ENCODE results near the gene CALD1.
A peak's percentile ranks its signal among the peaks of the same experiment; 100 is the strongest.

The CALD1 gene

GRCh38 chr7:134768243-134768642 lies 11.2 kb upstream of the CALD1 start:
- Histone ChIP-seq H3K4me1 (ENCODE audit: control insufficient read depth, insufficient read depth, low read depth, low read length) (peaks cover 2% of the 10 kb centered on the region), H3K4ac (ENCODE audit: low read depth in 1 of 2, low read length in 2 of 2) (no peak overlapping the region)

DNA sequence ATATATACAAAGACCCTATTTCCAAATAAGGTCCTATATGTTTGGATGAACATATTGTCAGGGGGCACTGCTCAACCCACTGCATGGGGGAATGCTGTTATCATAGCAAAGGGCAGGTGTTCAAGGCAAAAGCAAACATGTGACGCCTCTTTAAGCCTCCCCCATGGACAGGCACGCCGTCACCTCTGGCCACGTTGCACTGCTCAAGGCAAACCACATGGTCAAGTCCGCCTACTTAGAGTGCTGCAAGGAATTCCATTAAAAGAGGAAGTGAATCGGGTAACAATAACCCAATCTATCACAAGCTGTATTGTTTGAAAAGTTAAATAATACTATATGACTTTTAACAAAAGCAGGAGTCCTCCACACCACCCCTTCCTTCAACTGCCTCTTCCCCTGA lies 8.8 kb upstream of the CALD1 start:
- no peak overlapping the region for H2BK15ac ChIP-seq (ENCODE audit: low read depth, poor library complexity, severe bottlenecking)

More at GRCh38 chr7:134768243-134768642, 11.2 kb upstream of the CALD1 start:
- Histone ChIP-seq H3K18ac (ENCODE audit: low read depth in 1 of 2, low read length in 2 of 2) (no peak overlapping the region), H3K4me3 (ENCODE audit: insufficient read depth in 1 of 2, low read depth in 1 of 2, low read length in 2 of 2) (no peak overlapping the region), H2BK5ac (ENCODE audit: low read depth, low read length, poor library complexity, severe bottlenecking) (no peak overlapping the region), H3K27ac (ENCODE audit: low read length, poor library complexity, severe bottlenecking) (no peak overlapping the region), H2BK15ac (ENCODE audit: low read depth, poor library complexity, severe bottlenecking) (no peak overlapping the region), H4K91ac (ENCODE audit: low read length) (no peak overlapping the region), H3K4me2 (ENCODE audit: low read length, poor library complexity, severe bottlenecking) (no peak overlapping the region), H3K79me1 (replicated peaks; ENCODE audit: low read length, poor library complexity, severe bottlenecking) (no peaks in the 10 kb centered on the region), H3K23ac (ENCODE audit: low read length in 2 of 2) (no peak overlapping the region), H2BK120ac (ENCODE audit: low read depth, low read length) (no peak overlapping the region), H3K9ac (ENCODE audit: low read length) (no peak overlapping the region), H3K14ac (ENCODE audit: low read length in 2 of 2) (no peak overlapping the region), H4K8ac (ENCODE audit: low read length) (no peak overlapping the region), H2BK12ac (ENCODE audit: low read length in 2 of 2) (no peak overlapping the region), H3K27me3 (ENCODE audit: control insufficient read depth in 1 of 2, insufficient read depth in 1 of 2, low read length in 2 of 2) (no peaks in the 10 kb centered on the region), H3K9me3 (ENCODE audit: control insufficient read depth, low read length) (no peaks in the 10 kb centered on the region), H3K36me3 (ENCODE audit: control insufficient read depth in 1 of 2, insufficient read depth in 2 of 2, low read depth in 1 of 2, low read length in 2 of 2) (no peaks in the 10 kb centered on the region), H2AFZ (ENCODE audit: low read depth, low read length) (no peak overlapping the region), H2AK5ac (ENCODE audit: low read length, severe bottlenecking) (no peak overlapping the region)
- no peak for DNase-seq
- 98% methylated on average over 2 of the region's 4 CpGs for WGBS

GRCh38 chr7:134771111-134771510 lies 8.3 kb upstream of the CALD1 start:
- H3K36me3 ChIP-seq (ENCODE audit: control insufficient read depth in 1 of 2, insufficient read depth in 2 of 2, low read depth in 1 of 2, low read length in 2 of 2): no peaks in the 10 kb centered on the region
- H4K8ac ChIP-seq (ENCODE audit: low read length): peak overlapping the region; percentile 75
- no peak overlapping the region for H4K91ac ChIP-seq (ENCODE audit: low read length)
- no peaks in the 10 kb centered on the region for H3K9me3 ChIP-seq (ENCODE audit: control insufficient read depth, low read length)
- no peak overlapping the region for H2AFZ ChIP-seq (ENCODE audit: low read depth, low read length)
- H3K4ac ChIP-seq (ENCODE audit: low read depth in 1 of 2, low read length in 2 of 2): peak overlapping the region in 1 of 2 experiments; percentile 50
- no peak for DNase-seq
- H2BK15ac ChIP-seq (ENCODE audit: low read depth, poor library complexity, severe bottlenecking): no peak overlapping the region
- no peak overlapping the region for H3K18ac ChIP-seq (ENCODE audit: low read depth in 1 of 2, low read length in 2 of 2)
- no peak overlapping the region for H2BK12ac ChIP-seq (ENCODE audit: low read length in 2 of 2)
- no peak overlapping the region for H2BK5ac ChIP-seq (ENCODE audit: low read depth, low read length, poor library complexity, severe bottlenecking)
- H2BK120ac ChIP-seq (ENCODE audit: low read depth, low read length): peak overlapping the region; percentile 30
- 94% methylated on average over 3 of the region's 3 CpGs for WGBS
- no peak overlapping the region for H3K27ac ChIP-seq (ENCODE audit: low read length, poor library complexity, severe bottlenecking)
- H3K4me3 ChIP-seq (ENCODE audit: insufficient read depth in 1 of 2, low read depth in 1 of 2, low read length in 2 of 2): no peak overlapping the region
- no peak overlapping the region for H3K14ac ChIP-seq (ENCODE audit: low read length in 2 of 2)
- no peak overlapping the region for H3K9ac ChIP-seq (ENCODE audit: low read length)
- H3K4me2 ChIP-seq (ENCODE audit: low read length, poor library complexity, severe bottlenecking): no peak overlapping the region
- peaks cover 2% of the 10 kb centered on the region for H3K4me1 ChIP-seq (ENCODE audit: control insufficient read depth, insufficient read depth, low read depth, low read length)
- H2AK5ac ChIP-seq (ENCODE audit: low read length, severe bottlenecking): peak overlapping the region; percentile 46
- no peaks in the 10 kb centered on the region for H3K79me1 ChIP-seq (replicated peaks; ENCODE audit: low read length, poor library complexity, severe bottlenecking)
- no peaks in the 10 kb centered on the region for H3K27me3 ChIP-seq (ENCODE audit: control insufficient read depth in 1 of 2, insufficient read depth in 1 of 2, low read length in 2 of 2)
- H3K23ac ChIP-seq (ENCODE audit: low read length in 2 of 2): peak overlapping the region in 1 of 2 experiments; percentile 56

More for the DNA sequence above, 8.8 kb upstream of the CALD1 start:
- H2BK120ac ChIP-seq (ENCODE audit: low read depth, low read length): no peak overlapping the region
- H3K36me3 ChIP-seq (ENCODE audit: control insufficient read depth in 1 of 2, insufficient read depth in 2 of 2, low read depth in 1 of 2, low read length in 2 of 2): no peaks in the 10 kb centered on the region
- no peak overlapping the region for H3K4me2 ChIP-seq (ENCODE audit: low read length, poor library complexity, severe bottlenecking)
- no peak overlapping the region for H3K9ac ChIP-seq (ENCODE audit: low read length)
- no peak overlapping the region for H2BK12ac ChIP-seq (ENCODE audit: low read length in 2 of 2)
- H3K23ac ChIP-seq (ENCODE audit: low read length in 2 of 2): no peak overlapping the region
- no peak overlapping the region for H2AFZ ChIP-seq (ENCODE audit: low read depth, low read length)
- WGBS: 87% methylated on average over 5 of the region's 6 CpGs
- H3K14ac ChIP-seq (ENCODE audit: low read length in 2 of 2): no peak overlapping the region
- peak overlapping the region in 1 of 2 experiments; percentile 50 for H3K4ac ChIP-seq (ENCODE audit: low read depth in 1 of 2, low read length in 2 of 2)
- peaks cover 2% of the 10 kb centered on the region for H3K4me1 ChIP-seq (ENCODE audit: control insufficient read depth, insufficient read depth, low read depth, low read length)
- no peak for DNase-seq
- no peak overlapping the region for H3K27ac ChIP-seq (ENCODE audit: low read length, poor library complexity, severe bottlenecking)
- peak overlapping the region; percentile 72 for H4K91ac ChIP-seq (ENCODE audit: low read length)
- no peaks in the 10 kb centered on the region for H3K79me1 ChIP-seq (replicated peaks; ENCODE audit: low read length, poor library complexity, severe bottlenecking)
- no peak overlapping the region for H3K4me3 ChIP-seq (ENCODE audit: insufficient read depth in 1 of 2, low read depth in 1 of 2, low read length in 2 of 2)
- H3K18ac ChIP-seq (ENCODE audit: low read depth in 1 of 2, low read length in 2 of 2): no peak overlapping the region
- H4K8ac ChIP-seq (ENCODE audit: low read length): peak overlapping the region; percentile 76
- no peaks in the 10 kb centered on the region for H3K9me3 ChIP-seq (ENCODE audit: control insufficient read depth, low read length)
- H2AK5ac ChIP-seq (ENCODE audit: low read length, severe bottlenecking): peak overlapping the region; percentile 46
- no peak overlapping the region for H2BK5ac ChIP-seq (ENCODE audit: low read depth, low read length, poor library complexity, severe bottlenecking)
- H3K27me3 ChIP-seq (ENCODE audit: control insufficient read depth in 1 of 2, insufficient read depth in 1 of 2, low read length in 2 of 2): no peaks in the 10 kb centered on the region

- H3K79me1 ChIP-seq (replicated peaks; ENCODE audit: low read length, poor library complexity, severe bottlenecking): no peaks in the 10 kb centered on the region
- no peak overlapping the region for H2BK5ac ChIP-seq (ENCODE audit: low read depth, low read length, poor library complexity, severe bottlenecking)
- no peak overlapping the region for H2BK12ac ChIP-seq (ENCODE audit: low read length in 2 of 2)
- WGBS: no CpG with 5 or more reads among the region's 2 CpGs
- H2AK5ac ChIP-seq (ENCODE audit: low read length, severe bottlenecking): no peak overlapping the region
- H3K4me3 ChIP-seq (ENCODE audit: insufficient read depth in 1 of 2, low read depth in 1 of 2, low read length in 2 of 2): no peak overlapping the region
- no peak overlapping the region for H3K18ac ChIP-seq (ENCODE audit: low read depth in 1 of 2, low read length in 2 of 2)
- H3K9ac ChIP-seq (ENCODE audit: low read length): no peak overlapping the region
- no peak overlapping the region for H3K27ac ChIP-seq (ENCODE audit: low read length, poor library complexity, severe bottlenecking)
- no peak overlapping the region for H3K14ac ChIP-seq (ENCODE audit: low read length in 2 of 2)
- H3K23ac ChIP-seq (ENCODE audit: low read length in 2 of 2): no peak overlapping the region
- no peak for DNase-seq
- H3K4me2 ChIP-seq (ENCODE audit: low read length, poor library complexity, severe bottlenecking): no peak overlapping the region
- peak overlapping the region; percentile 5 for H2BK120ac ChIP-seq (ENCODE audit: low read depth, low read length)
- no peaks in the 10 kb centered on the region for H3K9me3 ChIP-seq (ENCODE audit: control insufficient read depth, low read length)
- H2BK15ac ChIP-seq (ENCODE audit: low read depth, poor library complexity, severe bottlenecking): peak overlapping the region; percentile 67
- no peak overlapping the region for H3K4ac ChIP-seq (ENCODE audit: low read depth in 1 of 2, low read length in 2 of 2)
- no peak overlapping the region for H4K8ac ChIP-seq (ENCODE audit: low read length)
- no peak overlapping the region for H4K91ac ChIP-seq (ENCODE audit: low read length)
- peaks cover 2% of the 10 kb centered on the region for H3K4me1 ChIP-seq (ENCODE audit: control insufficient read depth, insufficient read depth, low read depth, low read length)
- H2AFZ ChIP-seq (ENCODE audit: low read depth, low read length): no peak overlapping the region
- no peaks in the 10 kb centered on the region for H3K36me3 ChIP-seq (ENCODE audit: control insufficient read depth in 1 of 2, insufficient read depth in 2 of 2, low read depth in 1 of 2, low read length in 2 of 2)
- H3K27me3 ChIP-seq (ENCODE audit: control insufficient read depth in 1 of 2, insufficient read depth in 1 of 2, low read length in 2 of 2): no peaks in the 10 kb centered on the region
These were observed 7.5 kb upstream of the CALD1 start for GRCh38 chr7:134771889-134772288.
